Natural killer cell (primary cell): ENCODE data around the gene APOA4. TPM values are rescaled to one million over a fixed set of nuclear protein-coding genes. Genes with fewer than 3 reads are reported as not detected.

ENCODE experiments used
- ATAC-seq, 3 donors: fragments of 150-1000 bp in 2 of 3; fragments of 200-7000 bp in 1 of 3; cut with Tn5 transposase; 1 replicate in 1 of 3; 2 replicates in 2 of 3; pipeline ENCODE4 v1.10.0; 2021; ENCODE audit warnings: mild to moderate bottlenecking in 2 of 3, moderate library complexity in 2 of 3
- DNase-seq, 2 donors: peaks; one replicate each; pipeline versions ENCODE4 v3.0.0 to v3.0.0-alpha.2; 2013 to 2021; ENCODE audit warnings: mixed read lengths in 1 of 2
- H3K27ac ChIP-seq: one replicate; pipeline ENCODE4 v1.5.1; 2013; ENCODE audit warnings: mild to moderate bottlenecking, low read length
- H3K27me3 ChIP-seq: one replicate; pipeline ENCODE4 v1.6.1; 2013; ENCODE audit warnings: low read length; ENCODE audit not compliant: control insufficient read depth, insufficient read depth
- H3K36me3 ChIP-seq: one replicate; pipeline ENCODE4 v1.6.1; 2013; ENCODE audit warnings: low read length; ENCODE audit not compliant: control insufficient read depth, insufficient read depth
- H3K4me1 ChIP-seq: one replicate; pipeline ENCODE4 v1.6.1; 2013; ENCODE audit warnings: low read length; ENCODE audit not compliant: control insufficient read depth, insufficient read depth
- H3K4me3 ChIP-seq: one replicate; pipeline ENCODE4 v1.5.1; 2013; ENCODE audit warnings: low read length
- H3K9me3 ChIP-seq: one replicate; pipeline ENCODE4 v1.6.1; 2013; ENCODE audit warnings: low read length; ENCODE audit not compliant: control insufficient read depth, insufficient read depth
- H3K27ac Mint-ChIP-seq, 2 donors: one replicate each; pipeline ENCODE4 v1.8.0; 2022; ENCODE audit warnings: mild to moderate bottlenecking in 2 of 2, mixed read lengths in 2 of 2, moderate library complexity in 1 of 2
- H3K27me3 Mint-ChIP-seq, 2 donors: one replicate each; pipeline ENCODE4 v1.8.0; 2022; ENCODE audit warnings: low read depth in 2 of 2, mixed read lengths in 2 of 2
- H3K36me3 Mint-ChIP-seq: one replicate; pipeline ENCODE4 v1.8.0; 2022; ENCODE audit warnings: mixed read lengths
- H3K4me1 Mint-ChIP-seq, 2 donors: one replicate each; pipeline ENCODE4 v1.8.0; 2022; ENCODE audit warnings: mixed read lengths in 2 of 2
- H3K4me3 Mint-ChIP-seq: one replicate; pipeline ENCODE4 v1.8.0; 2022; ENCODE audit warnings: mild to moderate bottlenecking, moderate library complexity, mixed read lengths
- H3K9me3 Mint-ChIP-seq, 2 donors: one replicate each; pipeline ENCODE4 v1.8.0; 2022; ENCODE audit warnings: mixed read lengths in 2 of 2
- WGBS: methylation state at CpG from one replicate; pipeline ENCODE4 v1.1.7; 2013; ENCODE audit warnings: missing lambda C conversion rate; ENCODE audit not compliant: insufficient coverage; 5-methylcytosine and 5-hydroxymethylcytosine counted together
- intact Hi-C: fragments of 100-400 bp; cut with micrococcal nuclease; formaldehyde crosslinking; loops from one replicate; pipeline ENCODE4 v1.14.2; 2022
- total RNA-seq, 4 donors: library from RNA; stranded (reverse); fragments of 120-200 nt in 1 of 4; gene quantifications; one replicate each; pipeline versions ENCODE4 v1.2.3 to v1.2.4, GENCODE V29; 2013 to 2022
- TF ChIP-seq, protein P1 (sequence below): fragments of 200-600 bp; IDR thresholded peaks from one replicate; pipeline ENCODE4 v1.8.0; 2022; ENCODE audit warnings: antibody characterized with exemption

Gene APOA4
- total RNA-seq, 3 donors from 2014 or later (not counting 1 experiment from before 2014, with no cell fraction given): not detected

DNA sequence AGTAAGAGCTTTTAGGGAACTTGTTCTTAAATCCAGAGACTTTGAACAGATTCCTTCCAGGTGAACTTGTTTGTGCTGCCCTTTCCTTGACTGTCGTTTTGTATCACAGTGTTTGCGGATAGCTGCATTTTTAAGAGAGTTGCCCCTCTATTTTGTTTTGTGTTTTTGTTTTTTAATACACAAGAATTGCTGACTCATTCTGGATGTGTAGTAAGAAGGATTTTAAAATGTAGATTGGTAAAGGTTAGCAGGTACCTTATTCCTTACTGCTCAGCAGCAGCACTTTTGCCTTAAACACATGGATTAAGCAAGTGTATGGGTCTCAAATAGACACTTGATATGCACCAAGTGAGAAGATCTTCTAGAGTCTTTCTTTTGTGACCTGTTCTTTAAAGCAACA, 22.5 kb downstream of the APOA4 start:
- Mint-ChIP-seq H3K36me3 (no peaks in the 10 kb centered on the region), H3K9me3 (no peaks in the 10 kb centered on the region), H3K27me3 (peaks cover 6 to 26% of the 10 kb centered on the region in 2 donors), H3K4me1 (no peaks in the 10 kb centered on the region), H3K27ac (no peak overlapping the region), H3K4me3 (no peak overlapping the region)
- intact Hi-C loops: no loop called here
- no peak for ATAC-seq
- TF ChIP-seq, protein P1, sequence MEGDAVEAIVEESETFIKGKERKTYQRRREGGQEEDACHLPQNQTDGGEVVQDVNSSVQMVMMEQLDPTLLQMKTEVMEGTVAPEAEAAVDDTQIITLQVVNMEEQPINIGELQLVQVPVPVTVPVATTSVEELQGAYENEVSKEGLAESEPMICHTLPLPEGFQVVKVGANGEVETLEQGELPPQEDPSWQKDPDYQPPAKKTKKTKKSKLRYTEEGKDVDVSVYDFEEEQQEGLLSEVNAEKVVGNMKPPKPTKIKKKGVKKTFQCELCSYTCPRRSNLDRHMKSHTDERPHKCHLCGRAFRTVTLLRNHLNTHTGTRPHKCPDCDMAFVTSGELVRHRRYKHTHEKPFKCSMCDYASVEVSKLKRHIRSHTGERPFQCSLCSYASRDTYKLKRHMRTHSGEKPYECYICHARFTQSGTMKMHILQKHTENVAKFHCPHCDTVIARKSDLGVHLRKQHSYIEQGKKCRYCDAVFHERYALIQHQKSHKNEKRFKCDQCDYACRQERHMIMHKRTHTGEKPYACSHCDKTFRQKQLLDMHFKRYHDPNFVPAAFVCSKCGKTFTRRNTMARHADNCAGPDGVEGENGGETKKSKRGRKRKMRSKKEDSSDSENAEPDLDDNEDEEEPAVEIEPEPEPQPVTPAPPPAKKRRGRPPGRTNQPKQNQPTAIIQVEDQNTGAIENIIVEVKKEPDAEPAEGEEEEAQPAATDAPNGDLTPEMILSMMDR: no peak
- H3K36me3 ChIP-seq: no peaks in the 10 kb centered on the region
- DNase-seq: no peak
- H3K27me3 ChIP-seq: no peaks in the 10 kb centered on the region
- 95% methylated on average over 2 of the region's 2 CpGs for WGBS
- H3K27ac ChIP-seq: no peak overlapping the region
- H3K9me3 ChIP-seq: no peaks in the 10 kb centered on the region
- H3K4me3 ChIP-seq: no peak overlapping the region
- no peaks in the 10 kb centered on the region for H3K4me1 ChIP-seq

GRCh38 chr11:116798368-116798767, 24.7 kb downstream of the APOA4 start:
- 75% methylated on average over 5 of the region's 5 CpGs for WGBS
- ATAC-seq (no peak), DNase-seq (no peak)
- no peaks in the 10 kb centered on the region for H3K9me3 ChIP-seq
- Mint-ChIP-seq H3K27me3 (peaks cover 3 to 26% of the 10 kb centered on the region in 2 donors), H3K27ac (no peak overlapping the region), H3K36me3 (no peaks in the 10 kb centered on the region), H3K4me1 (no peaks in the 10 kb centered on the region), H3K9me3 (no peaks in the 10 kb centered on the region), H3K4me3 (no peak overlapping the region)
- intact Hi-C loops: no loop called here
- H3K27ac ChIP-seq: no peak overlapping the region
- TF ChIP-seq, protein P1: no peak
- no peak overlapping the region for H3K4me3 ChIP-seq
- H3K4me1 ChIP-seq: no peaks in the 10 kb centered on the region
- H3K27me3 ChIP-seq: no peaks in the 10 kb centered on the region
- H3K36me3 ChIP-seq: no peaks in the 10 kb centered on the region

GRCh38 chr11:116797816-116798215, 25.3 kb downstream of the APOA4 start:
- Histone ChIP-seq H3K9me3 (no peaks in the 10 kb centered on the region), H3K27ac (no peak overlapping the region), H3K36me3 (no peaks in the 10 kb centered on the region), H3K4me1 (no peaks in the 10 kb centered on the region), H3K27me3 (no peaks in the 10 kb centered on the region), H3K4me3 (no peak overlapping the region)
- intact Hi-C loops: no loop called here
- Mint-ChIP-seq H3K4me1 (no peaks in the 10 kb centered on the region), H3K9me3 (no peaks in the 10 kb centered on the region), H3K27me3 (peaks cover 3 to 25% of the 10 kb centered on the region in 2 donors), H3K4me3 (no peak overlapping the region), H3K27ac (no peak overlapping the region), H3K36me3 (no peaks in the 10 kb centered on the region)
- DNase-seq (no peak), ATAC-seq (no peak)
- 98% methylated on average over 4 of the region's 5 CpGs for WGBS
- TF ChIP-seq, protein P1: no peak

DNA sequence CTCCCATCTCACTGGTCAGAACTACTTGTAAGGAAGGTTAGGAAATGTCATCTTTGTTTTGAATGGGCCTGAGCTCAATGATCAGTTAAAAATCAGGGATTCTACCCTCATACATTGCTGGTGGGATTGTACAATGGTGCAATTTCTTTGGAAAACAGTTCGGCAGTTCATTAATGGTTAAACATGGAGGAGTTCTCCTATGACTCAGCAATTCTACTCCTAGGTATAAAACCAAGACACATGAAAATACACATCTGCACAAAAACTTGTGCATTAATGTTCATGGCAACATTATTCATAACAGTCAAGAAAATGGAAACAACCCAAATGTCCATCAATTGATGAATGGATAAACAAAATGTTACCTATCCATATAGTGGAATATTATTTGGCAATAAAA, 26.6 kb downstream of the APOA4 start:
- H3K27me3 ChIP-seq: no peaks in the 10 kb centered on the region
- no peak for ATAC-seq
- intact Hi-C loops: no loop called here
- peaks cover 3 to 22% of the 10 kb centered on the region in 2 donors for H3K27me3 Mint-ChIP-seq
- H3K4me1 Mint-ChIP-seq: peaks cover 0 to under 1% of the 10 kb centered on the region in 2 donors
- no CpG with 5 or more reads among the region's 1 CpG for WGBS
- TF ChIP-seq, protein P1: no peak
- no peak overlapping the region for H3K4me3 ChIP-seq
- H3K4me3 Mint-ChIP-seq: no peak overlapping the region
- no peak overlapping the region for H3K27ac ChIP-seq
- H3K9me3 ChIP-seq: no peaks in the 10 kb centered on the region
- no peak overlapping the region for H3K27ac Mint-ChIP-seq
- no peak for DNase-seq
- H3K9me3 Mint-ChIP-seq: no peaks in the 10 kb centered on the region
- H3K36me3 Mint-ChIP-seq: no peaks in the 10 kb centered on the region
- no peaks in the 10 kb centered on the region for H3K36me3 ChIP-seq
- H3K4me1 ChIP-seq: peaks cover 2% of the 10 kb centered on the region
